RPMI8226 (cell line): ENCODE data around the gene TOMM70.
A peak's percentile ranks its signal among the peaks of the same experiment; 100 is the strongest.

ENCODE experiments used
- DNase-seq: peaks from one replicate; pipeline ENCODE4 v3.0.0-alpha.2; 2015

The TOMM70 gene

DNA sequence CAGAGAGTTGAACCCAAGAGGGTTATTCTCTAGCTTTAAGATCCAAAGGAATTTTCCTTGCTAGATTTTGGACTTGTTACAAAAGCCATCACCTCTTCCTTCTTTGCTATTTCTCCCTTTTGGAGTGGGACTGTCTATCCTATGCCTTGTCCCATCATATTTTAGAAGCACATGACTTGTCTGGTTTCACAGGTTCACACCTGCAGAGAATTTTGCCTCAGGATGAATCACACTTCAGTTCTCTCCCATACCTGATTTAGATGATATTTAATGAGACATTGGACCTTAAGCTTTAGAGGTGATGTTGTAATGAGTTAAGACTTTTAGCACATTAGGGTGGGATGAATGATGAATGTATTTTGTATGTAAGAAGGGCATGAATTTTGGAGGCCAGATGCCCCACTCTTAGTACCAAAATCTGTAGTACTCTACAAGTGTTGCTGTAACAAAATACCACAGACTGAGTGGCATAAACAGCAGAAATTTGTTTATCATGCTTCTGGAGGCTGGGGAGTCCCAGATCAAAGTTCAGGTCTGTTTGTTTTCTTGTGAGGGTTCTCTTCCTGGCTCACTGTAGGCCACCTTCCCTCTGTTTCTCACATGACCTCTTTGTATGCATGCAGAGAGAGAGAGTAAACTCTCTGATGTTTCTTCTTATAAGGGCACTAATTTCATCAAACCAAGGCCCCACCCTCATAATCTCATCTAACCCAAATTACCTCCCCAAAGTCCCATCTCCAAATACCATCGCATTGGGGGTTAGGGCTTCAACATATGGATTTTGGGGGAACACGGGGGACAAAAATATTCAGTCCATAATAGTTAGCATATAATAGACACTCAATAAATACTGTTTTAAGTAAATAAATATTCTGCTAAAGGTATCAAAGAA, 10.4 kb upstream of the TOMM70 start:
- no peak for DNase-seq

DNA sequence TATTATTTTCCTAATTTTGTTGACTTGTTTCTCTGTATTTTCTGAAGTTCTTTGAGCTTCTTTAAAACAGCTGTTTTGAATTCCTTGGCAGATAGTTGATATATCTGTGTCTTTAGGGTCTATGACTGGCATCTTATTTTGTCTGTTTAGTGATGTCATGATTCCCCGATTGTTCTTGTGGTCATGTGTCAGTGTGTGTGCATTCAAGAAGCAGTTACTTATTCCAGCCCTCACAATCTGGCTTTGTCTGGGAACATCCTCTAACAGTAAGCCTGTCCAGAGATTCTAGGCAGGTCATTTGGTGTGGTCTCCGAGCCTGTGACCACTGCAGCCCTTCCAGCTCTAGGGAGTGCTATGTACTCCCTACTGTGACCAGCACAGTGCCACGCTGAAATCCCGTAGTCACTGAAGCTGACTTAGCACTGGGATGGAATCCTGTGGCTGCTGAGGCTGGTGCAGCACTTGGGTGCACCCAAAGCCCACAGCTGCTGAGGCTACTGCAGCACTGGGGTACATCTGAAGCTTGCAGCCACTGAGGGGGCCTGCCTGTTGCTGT, 7.2 kb upstream of the TOMM70 start:
- DNase-seq: no peak

GRCh38 chr3:100407164-100407563, 6.3 kb upstream of the TOMM70 start:
- DNase-seq: no peak

DNA sequence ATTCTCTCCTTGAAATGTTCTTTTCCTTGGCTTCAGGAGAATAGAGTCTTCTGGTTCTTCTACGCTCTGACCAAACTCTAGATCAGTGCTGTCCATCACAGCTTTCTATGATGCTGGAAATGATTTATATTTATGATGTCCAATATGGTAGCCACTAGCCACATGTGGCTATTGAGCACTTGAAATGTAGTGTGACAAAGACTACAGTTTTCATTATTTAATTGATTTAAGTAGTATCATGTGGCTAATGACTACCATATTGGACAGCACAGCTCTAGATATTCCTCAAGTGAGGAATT, 3.3 kb upstream of the TOMM70 start:
- DNase-seq: no peak

- peak; percentile 44 for DNase-seq
Observed at GRCh38 chr3:100403362-100404249, 2.7 kb upstream of the TOMM70 start.

GRCh38 chr3:100402891-100403290, 2.0 kb upstream of the TOMM70 start:
- DNase-seq: no peak

GRCh38 chr3:100402256-100402655, 1.4 kb upstream of the TOMM70 start:
- peak; percentile 42 for DNase-seq

DNA sequence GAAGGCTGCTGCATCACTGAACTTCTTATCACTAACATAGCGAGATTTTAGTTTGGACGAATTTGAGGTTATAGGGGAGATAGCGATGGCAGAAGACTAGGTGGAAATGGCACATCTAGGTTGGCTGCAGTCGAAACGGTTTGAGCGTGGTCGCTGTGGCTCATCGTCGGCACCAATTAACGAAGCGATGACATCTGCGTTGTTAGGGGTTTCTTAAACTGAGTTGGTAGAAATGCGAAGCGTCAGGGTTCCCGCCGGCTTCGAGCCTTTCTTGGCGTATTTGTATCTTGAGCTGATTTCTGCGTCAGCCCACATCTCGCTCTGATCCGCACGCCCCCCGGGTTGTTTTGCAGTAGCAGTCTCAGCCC, 769 bp upstream of the TOMM70 start:
- DNase-seq: peak; percentile 64

DNA sequence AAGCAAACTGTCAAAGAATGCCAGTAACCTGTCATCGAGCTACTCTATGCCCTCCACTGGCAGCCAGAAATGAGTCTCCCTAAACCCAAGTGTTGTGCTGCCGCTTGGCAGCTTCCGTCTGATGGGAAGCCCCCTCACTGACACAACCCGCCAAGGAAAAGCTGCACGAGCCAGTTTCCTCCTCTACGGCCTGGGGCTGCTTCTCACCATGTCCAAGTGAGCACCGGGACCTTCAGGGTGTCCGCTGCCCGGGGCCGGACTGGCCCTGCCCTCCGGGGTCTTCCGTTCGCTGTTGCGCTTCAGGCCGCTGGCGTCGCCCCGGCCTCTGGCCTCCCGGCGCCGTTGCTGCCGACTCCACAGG, 490 bp downstream of the TOMM70 start:
- peak; percentile 54 for DNase-seq

- DNase-seq: no peak
Observed at GRCh38 chr3:100399341-100400071, 1.4 kb downstream of the TOMM70 start.

- DNase-seq: no peak
Observed at GRCh38 chr3:100396967-100397366, 3.9 kb downstream of the TOMM70 start.

DNA sequence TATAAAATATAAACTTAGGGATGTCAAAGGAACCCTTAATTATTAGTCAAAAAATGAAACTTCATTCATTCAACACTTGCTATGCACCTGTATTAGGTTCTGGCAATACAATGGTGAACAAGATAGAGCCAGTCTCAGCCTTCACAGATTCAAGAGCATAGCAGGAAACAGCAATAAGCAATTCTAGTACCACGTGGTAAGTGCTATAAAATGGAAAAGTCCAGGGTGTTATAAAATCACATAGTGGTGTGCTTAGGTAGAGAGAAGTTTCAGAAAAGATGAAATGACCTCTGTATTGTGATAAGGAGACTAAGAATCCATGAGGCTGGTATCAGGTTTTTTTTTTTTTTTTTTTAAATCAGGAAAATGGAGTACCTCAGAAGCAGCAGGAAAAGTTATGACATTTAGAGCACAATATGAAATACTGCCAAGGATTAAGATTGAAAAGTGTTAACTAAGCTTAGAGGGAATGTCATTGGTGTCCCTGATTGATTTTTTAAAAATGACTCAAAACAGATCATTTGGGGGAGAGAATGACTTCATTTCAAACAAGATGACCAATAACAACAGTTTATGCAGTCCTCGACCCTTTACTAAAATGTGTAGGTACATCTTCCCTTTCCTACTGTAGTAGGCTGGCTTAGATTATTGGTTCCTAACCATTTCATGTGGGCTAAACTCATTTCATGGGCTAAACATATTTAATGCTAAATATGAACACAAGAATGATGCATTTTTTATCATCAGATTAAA, 5.0 kb downstream of the TOMM70 start:
- no peak for DNase-seq

DNA sequence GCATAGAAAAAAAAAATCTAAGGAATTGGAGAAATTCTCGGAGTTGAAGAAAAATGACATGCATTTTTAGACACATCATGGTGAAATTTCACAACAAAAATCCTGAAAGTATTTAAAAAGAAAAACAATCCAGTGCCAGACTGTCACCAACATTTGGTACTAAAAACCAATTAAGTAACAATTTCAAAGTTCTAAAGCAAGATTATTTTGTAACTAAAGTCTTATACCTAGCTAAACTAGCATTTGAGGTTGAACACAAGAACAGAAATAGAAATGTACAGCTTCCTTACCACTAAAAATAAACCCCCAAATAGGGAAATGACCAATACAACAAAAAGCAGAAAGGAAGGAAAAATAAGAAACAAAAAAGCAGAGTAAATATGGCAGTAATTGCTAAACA, 11.9 kb downstream of the TOMM70 start:
- DNase-seq: no peak

DNA sequence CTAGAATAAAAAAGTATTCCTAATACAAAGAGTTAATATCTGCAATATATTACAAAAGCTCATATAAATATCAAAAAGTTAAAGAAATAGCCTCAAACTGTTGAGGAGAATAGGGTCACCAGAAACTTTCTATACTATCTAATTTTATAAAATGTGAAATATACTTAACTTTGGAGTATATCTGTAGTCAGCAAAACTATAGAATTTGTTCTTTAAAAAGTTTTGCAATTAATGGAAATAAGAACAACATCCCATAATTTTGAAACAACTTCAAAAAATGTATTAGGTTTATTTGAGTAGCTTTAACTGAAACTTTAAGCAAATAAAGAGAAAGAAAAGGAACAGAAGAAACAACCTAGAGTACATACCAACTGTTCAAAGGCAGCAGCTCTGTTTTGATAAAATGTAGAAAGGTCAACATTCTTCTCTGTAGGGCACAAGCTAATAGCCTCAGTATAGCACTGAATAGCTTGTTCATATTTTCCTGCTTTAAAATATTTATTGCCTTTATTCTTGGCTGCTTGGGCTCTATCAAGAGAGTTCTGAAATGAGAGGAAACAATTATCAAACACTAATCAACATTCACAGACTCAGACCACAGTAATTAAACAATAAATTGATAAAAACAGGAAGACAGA, 14.3 kb downstream of the TOMM70 start:
- no peak for DNase-seq

GRCh38 chr3:100384733-100385525, 16.0 kb downstream of the TOMM70 start:
- no peak for DNase-seq

DNA sequence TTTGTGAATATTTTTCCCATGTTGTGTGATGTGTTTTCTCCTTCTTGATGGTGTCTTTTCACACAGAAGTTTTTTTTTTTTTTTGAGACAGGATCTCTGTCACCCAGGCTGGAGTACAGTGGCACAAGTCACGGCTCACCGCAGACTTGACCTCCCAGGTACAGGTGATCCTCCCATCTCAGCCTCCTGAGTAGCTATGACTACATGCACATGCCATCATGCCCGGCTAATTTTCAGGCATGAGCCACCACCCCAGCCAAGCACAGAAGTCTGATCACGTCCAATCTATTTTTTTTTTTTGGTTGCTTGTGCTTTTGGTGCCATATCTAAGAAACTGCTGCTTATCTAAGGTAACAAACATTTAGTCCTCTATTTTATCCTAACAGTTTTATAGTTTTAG, 24.6 kb downstream of the TOMM70 start:
- no peak for DNase-seq

- no peak for DNase-seq
Observed at GRCh38 chr3:100374521-100374920, 26.4 kb downstream of the TOMM70 start.

DNA sequence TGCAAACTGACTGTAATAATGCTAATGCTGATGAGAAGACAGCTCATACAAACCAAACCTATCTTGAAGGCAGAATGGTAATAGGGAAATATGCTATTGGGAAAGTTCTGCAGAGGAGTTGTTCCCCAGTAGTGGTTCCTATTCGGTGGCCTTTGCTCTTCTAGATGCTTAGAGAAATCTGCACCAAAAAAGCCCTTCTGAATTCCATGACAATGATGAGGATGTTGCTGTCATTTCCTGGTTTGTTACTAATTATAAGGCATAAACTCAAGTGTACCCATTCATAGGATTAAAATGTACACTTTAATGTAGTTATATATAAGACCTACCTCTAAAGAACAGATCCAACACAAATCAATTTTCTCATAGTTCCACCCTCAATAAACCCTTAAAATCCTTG, 30.1 kb downstream of the TOMM70 start:
- no peak for DNase-seq

- no peak for DNase-seq
Observed at GRCh38 chr3:100368441-100368840, 32.4 kb downstream of the TOMM70 start.

DNA sequence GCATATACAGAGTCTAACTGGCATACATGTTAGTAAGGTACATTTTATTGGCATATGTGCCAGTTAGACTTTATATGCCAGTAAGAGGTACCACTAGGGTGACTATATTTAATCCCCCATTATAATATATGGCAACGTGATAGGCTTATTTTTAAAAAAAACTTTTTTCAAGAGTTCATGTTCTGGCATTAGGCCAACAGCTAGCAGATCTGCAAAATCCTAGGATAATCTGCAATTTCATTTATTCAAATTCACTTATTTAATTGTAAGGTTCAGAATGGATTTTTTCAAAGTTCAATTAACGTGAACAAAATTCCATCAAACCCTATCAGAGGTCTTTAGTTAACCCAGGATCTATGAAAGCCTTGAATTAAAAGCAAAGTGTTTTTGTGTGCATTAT, 34.5 kb downstream of the TOMM70 start:
- DNase-seq: no peak

DNA sequence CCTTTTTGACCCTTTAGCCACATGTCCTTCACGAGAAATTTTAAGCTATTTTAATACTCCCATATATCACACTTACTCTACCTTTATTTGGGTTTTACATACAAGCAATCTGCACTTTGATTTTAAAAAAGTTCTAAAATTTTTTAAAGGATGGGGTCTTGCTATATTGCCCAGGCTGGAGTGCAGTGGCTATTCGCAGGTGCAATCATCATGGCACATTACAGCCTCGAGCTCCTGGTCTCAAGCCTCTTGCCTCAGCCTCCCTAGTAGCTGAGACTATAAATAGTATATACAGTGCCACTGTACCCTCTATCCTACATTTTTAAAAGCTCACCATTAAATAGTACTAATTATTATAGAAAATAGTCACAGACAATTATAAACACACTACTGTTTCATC, 36.5 kb downstream of the TOMM70 start:
- DNase-seq: no peak
